Glomerular endothelial cell (primary cell): ENCODE results near the gene CALHM5. TPM values are rescaled to one million over a fixed set of nuclear protein-coding genes. Genes with fewer than 3 reads are reported as not detected.
A peak's percentile ranks its signal among the peaks of the same experiment; 100 is the strongest.

Source experiments
- DNase-seq: peaks from one replicate; pipeline ENCODE4 v3.0.0-alpha.2; 2011; ENCODE audit warnings: low read depth, low spot score; ENCODE audit errors: extremely low read depth
- total RNA-seq: library from RNA; depleted of rRNA; stranded (reverse); fragments of >200 nt; gene quantifications from 2 replicates; pipeline ENCODE4 v1.2.3, GENCODE V29; 2015

CALHM5 gene
- total RNA-seq, 1 donor from 2014 or later, result 4.8 TPM

GRCh38 chr6:116543149-116543548 is 31.7 kb downstream of the CALHM5 start:
- no peak for DNase-seq

GRCh38 chr6:116545651-116546050 is 34.2 kb downstream of the CALHM5 start, which contains the start of gene TRAPPC3L:
TRAPPC3L (minus strand) TSS chr6:116545684; CDS start chr6:116545514, 170 bp downstream.
- no peak for DNase-seq

- DNase-seq, result no peak
Measured at GRCh38 chr6:116547358-116547757, 35.9 kb downstream of the CALHM5 start.

GRCh38 chr6:116550796-116551195 is 39.4 kb downstream of the CALHM5 start:
- DNase-seq, result no peak

- DNase-seq, result no peak
Measured at GRCh38 chr6:116553451-116553850, 42.0 kb downstream of the CALHM5 start, which contains the start of gene CALHM4. CALHM4 (plus strand) TSS chr6:116553751; CDS start chr6:116553794, 43 bp downstream.

GRCh38 chr6:116556065-116556464 is 44.6 kb downstream of the CALHM5 start:
- no peak for DNase-seq

GRCh38 chr6:116556814-116557415 is 45.5 kb downstream of the CALHM5 start:
- DNase-seq, result no peak

- peak; percentile 77 for DNase-seq
Measured at GRCh38 chr6:116557893-116558292, 46.5 kb downstream of the CALHM5 start.

- DNase-seq, result no peak
Measured at GRCh38 chr6:116560130-116560529, 48.7 kb downstream of the CALHM5 start.

GRCh38 chr6:116561377-116562018 is 50.1 kb downstream of the CALHM5 start:
- DNase-seq, result no peak

GRCh38 chr6:116562019-116562403 is 50.6 kb downstream of the CALHM5 start:
- DNase-seq, result no peak

- no peak for DNase-seq
Measured at GRCh38 chr6:116562614-116563013, 51.2 kb downstream of the CALHM5 start.

GRCh38 chr6:116563830-116564229 is 52.4 kb downstream of the CALHM5 start:
- no peak for DNase-seq

- DNase-seq, result no peak
Measured at GRCh38 chr6:116564311-116564710, 52.9 kb downstream of the CALHM5 start.

- no peak for DNase-seq
Measured at GRCh38 chr6:116564921-116565872, 53.8 kb downstream of the CALHM5 start.

- DNase-seq, result no peak
Measured at GRCh38 chr6:116568111-116568510, 56.7 kb downstream of the CALHM5 start.

GRCh38 chr6:116568821-116569755 is 57.6 kb downstream of the CALHM5 start:
- no peak for DNase-seq

- DNase-seq, result peak; percentile 88
Measured at GRCh38 chr6:116570856-116571682, 59.6 kb downstream of the CALHM5 start, which contains the start of gene RWDD1. RWDD1 (plus strand) TSS chr6:116571504; CDS start chr6:116571583, 79 bp downstream.

- DNase-seq, result no peak
Measured at GRCh38 chr6:116571683-116572000, 60.2 kb downstream of the CALHM5 start.
